GM12873 (cell line): ENCODE data around the gene INTS3.

Experiments used
- TF ChIP-seq, protein P1 (sequence below): IDR thresholded peaks from 2 replicates; pipeline ENCODE4 v1.5.1; 2012; ENCODE audit warnings: low read depth, mild to moderate bottlenecking, moderate library complexity, low read length, control low read depth; ENCODE audit not compliant: insufficient read depth; ENCODE audit errors: missing control alignments

INTS3 gene

DNA sequence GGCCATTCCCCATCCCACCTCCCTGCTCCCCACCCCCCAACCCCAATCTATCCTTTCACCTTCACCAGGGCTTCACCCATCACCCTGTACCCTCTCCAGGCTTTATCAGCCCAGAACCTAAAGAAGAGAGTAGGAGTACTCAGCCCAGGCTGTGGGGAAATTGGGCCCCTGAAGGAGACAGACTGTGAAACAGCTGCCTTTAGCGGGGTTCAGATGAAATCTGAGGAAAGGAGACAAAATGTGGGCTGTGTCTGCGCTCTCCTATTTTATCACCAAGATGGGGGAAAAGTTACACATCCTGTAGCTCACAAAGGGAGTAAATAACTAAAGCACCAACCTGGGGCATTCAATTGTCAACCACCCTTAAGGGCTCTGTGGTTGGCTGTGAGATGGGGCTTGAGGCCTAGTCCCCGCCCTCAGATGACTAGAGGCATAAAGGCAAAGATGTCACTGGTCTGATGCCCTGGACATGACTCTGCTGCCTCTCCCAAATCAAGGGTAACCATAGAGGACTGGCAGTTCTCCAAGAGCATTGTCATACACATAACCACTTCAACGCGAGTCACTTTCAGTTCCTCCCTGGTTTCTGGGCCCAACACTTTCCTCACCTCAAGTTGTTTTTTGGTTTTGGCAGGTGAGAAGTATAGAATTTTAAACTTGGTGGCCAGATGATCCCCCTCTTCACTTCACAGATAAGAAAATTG is 77.3 kb downstream of the INTS3 start:
- TF ChIP-seq, protein P1, sequence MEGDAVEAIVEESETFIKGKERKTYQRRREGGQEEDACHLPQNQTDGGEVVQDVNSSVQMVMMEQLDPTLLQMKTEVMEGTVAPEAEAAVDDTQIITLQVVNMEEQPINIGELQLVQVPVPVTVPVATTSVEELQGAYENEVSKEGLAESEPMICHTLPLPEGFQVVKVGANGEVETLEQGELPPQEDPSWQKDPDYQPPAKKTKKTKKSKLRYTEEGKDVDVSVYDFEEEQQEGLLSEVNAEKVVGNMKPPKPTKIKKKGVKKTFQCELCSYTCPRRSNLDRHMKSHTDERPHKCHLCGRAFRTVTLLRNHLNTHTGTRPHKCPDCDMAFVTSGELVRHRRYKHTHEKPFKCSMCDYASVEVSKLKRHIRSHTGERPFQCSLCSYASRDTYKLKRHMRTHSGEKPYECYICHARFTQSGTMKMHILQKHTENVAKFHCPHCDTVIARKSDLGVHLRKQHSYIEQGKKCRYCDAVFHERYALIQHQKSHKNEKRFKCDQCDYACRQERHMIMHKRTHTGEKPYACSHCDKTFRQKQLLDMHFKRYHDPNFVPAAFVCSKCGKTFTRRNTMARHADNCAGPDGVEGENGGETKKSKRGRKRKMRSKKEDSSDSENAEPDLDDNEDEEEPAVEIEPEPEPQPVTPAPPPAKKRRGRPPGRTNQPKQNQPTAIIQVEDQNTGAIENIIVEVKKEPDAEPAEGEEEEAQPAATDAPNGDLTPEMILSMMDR: no peak

DNA sequence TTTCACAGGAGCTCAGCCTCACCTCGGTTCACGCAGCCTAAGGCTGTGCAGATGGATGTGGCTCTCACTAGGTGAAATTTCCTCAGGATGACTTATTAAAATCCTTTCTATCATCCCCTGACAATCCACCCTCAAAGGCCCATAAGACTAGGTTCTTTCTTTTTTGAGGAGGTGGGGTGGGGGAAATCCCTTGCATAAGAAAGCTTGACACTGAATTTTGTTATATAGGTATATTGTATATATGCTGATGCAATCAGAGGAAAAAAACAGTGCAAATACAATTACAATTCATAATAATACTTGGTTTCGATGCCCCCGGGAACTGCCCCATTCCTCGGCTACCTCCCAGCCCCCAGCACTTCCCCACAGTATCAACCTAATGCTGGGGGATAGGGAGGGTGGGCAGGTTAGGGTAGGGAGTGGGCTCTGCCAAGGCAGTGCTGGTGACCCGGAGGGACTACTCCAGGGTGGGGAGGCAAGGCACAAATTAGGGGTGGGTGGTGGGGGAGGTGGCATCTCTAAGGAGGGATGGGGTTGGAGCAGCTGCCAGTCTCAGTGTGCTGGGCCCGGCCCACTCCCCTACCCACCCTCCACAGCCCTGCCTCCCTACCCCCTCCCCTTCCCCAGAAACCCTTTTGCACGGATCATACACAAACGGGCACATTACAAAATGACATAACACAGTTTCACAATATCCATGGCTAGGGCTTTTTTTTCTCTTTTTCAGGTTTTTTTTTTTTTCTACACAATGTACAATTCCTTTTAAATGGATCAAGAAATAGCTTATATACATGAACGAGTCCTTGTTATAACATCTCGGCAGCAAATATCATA is 78.3 kb downstream of the INTS3 start:
- TF ChIP-seq, protein P1: no peak

DNA sequence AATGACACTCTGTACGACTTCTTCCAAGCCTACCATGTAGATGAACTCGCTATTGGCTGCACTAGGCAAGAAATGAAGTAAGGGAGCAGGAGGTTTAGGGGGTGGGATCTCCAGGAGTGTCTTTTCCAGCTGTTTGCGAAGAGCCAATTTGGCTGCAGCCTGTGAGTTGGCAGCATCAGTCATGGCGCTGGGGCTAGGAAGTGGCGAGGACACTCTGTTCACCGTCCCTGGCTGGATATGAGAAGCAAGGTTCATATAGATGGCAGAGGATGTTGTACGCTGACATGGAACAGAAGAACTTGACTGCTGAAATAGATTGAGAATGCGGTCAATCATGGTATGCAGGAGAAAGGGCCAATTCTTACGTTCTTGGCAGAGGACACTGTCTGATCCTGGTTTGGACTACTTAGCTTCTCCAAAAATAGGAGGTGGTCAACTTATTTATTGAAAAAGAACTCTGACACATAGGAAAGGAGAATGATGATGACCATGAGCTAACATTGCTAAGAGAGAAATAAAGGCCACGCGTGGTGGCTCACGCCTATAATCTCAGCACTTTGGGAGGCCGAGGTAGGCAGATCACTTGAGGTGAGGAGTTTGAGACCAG is 88.5 kb downstream of the INTS3 start:
- TF ChIP-seq, protein P1: no peak

DNA sequence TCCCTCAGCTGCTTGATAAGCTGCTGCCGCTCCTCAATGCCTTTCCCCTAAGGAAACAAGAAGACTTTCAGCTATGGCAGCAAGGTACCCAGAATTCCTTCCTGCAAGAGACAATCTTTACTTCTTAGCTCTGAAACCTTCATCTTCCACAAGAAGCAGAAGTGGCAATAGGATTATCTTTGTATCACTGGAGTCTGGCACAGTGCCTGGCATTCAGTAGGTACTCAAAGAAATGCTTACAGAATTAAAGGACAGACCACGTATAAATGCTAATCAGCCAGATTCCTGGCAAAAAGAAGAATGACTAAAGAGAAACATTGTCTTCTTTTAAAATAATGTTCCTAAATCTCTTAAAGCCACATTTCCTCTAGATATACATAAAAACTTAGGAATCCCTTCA is 91.0 kb downstream of the INTS3 start:
- TF ChIP-seq, protein P1: no peak
